ENCODE data around the gene PSMB9. TPM values are rescaled to one million over a fixed set of nuclear protein-coding genes. Genes with fewer than 3 reads are reported as not detected.

Gene PSMB9
- total and polyA plus RNA-seq, 3 experiments from 2014 or later = 245 to 597 (median 255) TPM

DNA sequence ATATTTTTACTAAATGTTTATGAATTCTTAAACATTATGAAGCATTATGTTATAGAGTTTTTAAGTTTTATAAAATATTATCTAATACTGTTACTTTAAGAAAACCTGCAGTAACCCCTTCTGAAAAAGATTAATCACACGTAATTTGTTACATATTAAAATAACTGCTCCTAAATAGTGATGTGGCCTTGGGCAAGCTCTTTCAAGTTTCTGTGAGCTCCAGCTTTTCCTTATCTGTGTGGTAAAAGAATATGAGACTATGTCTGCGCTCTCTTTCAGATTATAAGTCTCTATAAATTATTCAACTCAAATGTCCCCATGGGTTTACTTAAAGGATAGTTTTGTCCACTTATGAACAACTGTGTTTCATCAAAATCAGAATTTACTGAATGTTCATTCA lies 54.9 kb downstream of the PSMB9 start:
- Mint-ChIP-seq H3K36me3 (peaks cover 0 to 5% (median 0%) of the 10 kb centered on the region in 3 donors), H3K27ac (no peak overlapping the region), H3K27me3 (peaks cover 8 to 19% of the 10 kb centered on the region in 2 donors), H3K9me3 (no peaks in the 10 kb centered on the region), H3K4me3 (no peak overlapping the region), H3K4me1 (no peaks in the 10 kb centered on the region)
- no peak for DNase-seq
- Histone ChIP-seq H3K27ac (ENCODE audit: low read depth, low read length) (no peak overlapping the region), H3K4me1 (ENCODE audit: insufficient read depth, low read length) (no peaks in the 10 kb centered on the region), H3K4me3 (ENCODE audit: low read length) (no peak overlapping the region), H3K9me3 (ENCODE audit: low read length) (no peaks in the 10 kb centered on the region), H3K27me3 (ENCODE audit: insufficient read depth, low read length, poor library complexity, severe bottlenecking) (no peaks in the 10 kb centered on the region), H3K36me3 (ENCODE audit: insufficient read depth, low read length) (no peaks in the 10 kb centered on the region)
- ChIA-PET POLR2A (no interaction called here), CTCF (interaction anchor here (1.0 to 1.7 kb wide), 2 partner anchors 44 to 76 kb away, joined by 3 read pairs; partner anchors contain the start of gene HLA-DMA)

Other genes starting within 250 kb of the PSMB9 start
- gene HLA-DQA1, start 216.8 kb upstream of the PSMB9 start, total RNA-seq = 10 to 100 TPM; 20.3 to 22.2 TPM
- 3.2 TPM for gene HLA-DQA1, start 216.8 kb upstream of the PSMB9 start, polyA plus RNA-seq
- 10 to 100 TPM; 16.0 to 22.7 TPM for gene HLA-DQB1, start 187.5 kb upstream of the PSMB9 start, total RNA-seq
- 4.3 TPM for gene HLA-DQB1, start 187.5 kb upstream of the PSMB9 start, polyA plus RNA-seq
- gene HLA-DQA2, start 112.8 kb upstream of the PSMB9 start, total RNA-seq = 1 to 10 TPM; 1.2 TPM
- gene HLA-DQA2, start 112.8 kb upstream of the PSMB9 start, polyA plus RNA-seq = 1.9 TPM
- under 1 TPM; 0.83 to 0.97 TPM for gene HLA-DQB2, start 90.7 kb upstream of the PSMB9 start, total RNA-seq
- gene HLA-DQB2, start 90.7 kb upstream of the PSMB9 start, polyA plus RNA-seq = 5.0 TPM
- gene HLA-DOB, start 37.2 kb upstream of the PSMB9 start, total RNA-seq = under 1 TPM; 0.77 to 0.97 TPM
- 0.62 TPM for gene HLA-DOB, start 37.2 kb upstream of the PSMB9 start, polyA plus RNA-seq
- gene TAP2, start 15.5 kb upstream of the PSMB9 start, total RNA-seq = 100 to 1,000 TPM; 221 to 228 TPM
- gene TAP2, start 15.5 kb upstream of the PSMB9 start, polyA plus RNA-seq = 35.8 TPM
- gene PSMB8, start 10.1 kb upstream of the PSMB9 start, total RNA-seq = 100 to 1,000 TPM; 311 to 326 TPM
- 422 TPM for gene PSMB8, start 10.1 kb upstream of the PSMB9 start, polyA plus RNA-seq
- gene TAP1, start 488 bp upstream of the PSMB9 start, total RNA-seq = 100 to 1,000 TPM; 394 to 407 TPM
- gene TAP1, start 488 bp upstream of the PSMB9 start, polyA plus RNA-seq = 396 TPM
- 1 to 10 TPM; 4.3 to 5.3 TPM for gene HLA-DMB, start 86.8 kb downstream of the PSMB9 start, total RNA-seq
- 25.6 TPM for gene HLA-DMB, start 86.8 kb downstream of the PSMB9 start, polyA plus RNA-seq
- 10 to 100 TPM; 14.0 to 16.5 TPM for gene HLA-DMA, start 98.9 kb downstream of the PSMB9 start, total RNA-seq
- 35.0 TPM for gene HLA-DMA, start 98.9 kb downstream of the PSMB9 start, polyA plus RNA-seq
- 100 to 1,000 TPM; 373 to 387 TPM for gene BRD2, start 114.4 kb downstream of the PSMB9 start, total RNA-seq
- gene BRD2, start 114.4 kb downstream of the PSMB9 start, polyA plus RNA-seq = 89.9 TPM
- 1 to 10 TPM; 6.7 to 6.9 TPM for gene HLA-DOA, start 155.4 kb downstream of the PSMB9 start, total RNA-seq
- 12.0 TPM for gene HLA-DOA, start 155.4 kb downstream of the PSMB9 start, polyA plus RNA-seq
- 10 to 100 TPM; 69.8 to 71.7 TPM for gene HLA-DPA1, start 219.5 kb downstream of the PSMB9 start, total RNA-seq
- 156 TPM for gene HLA-DPA1, start 219.5 kb downstream of the PSMB9 start, polyA plus RNA-seq
- gene HLA-DPB1, start 221.8 kb downstream of the PSMB9 start, total RNA-seq = 10 to 100 TPM; 20.8 to 25.1 TPM
- gene HLA-DPB1, start 221.8 kb downstream of the PSMB9 start, polyA plus RNA-seq = 178 TPM

All from CD8-positive, alpha-beta memory T cell (primary cell).